ENCODE data around the gene MAST4. TPM values are rescaled to one million over a fixed set of nuclear protein-coding genes. Genes with fewer than 3 reads are reported as not detected.

Gene MAST4
- total and polyA plus RNA-seq, 2 of the 8 experiments (the other 6 are each of a cell fraction or from before 2014, with no cell fraction given): 1.5 to 2.6 TPM

- Histone ChIP-seq H2BK15ac (ENCODE audit: low read length) (no peak overlapping the region), H4K91ac (replicated peaks; ENCODE audit: insufficient read length, low read length) (no peak overlapping the region), H2BK120ac (replicated peaks; ENCODE audit: low read depth, low read length) (no peak overlapping the region), H4K20me1 (replicated peaks in 1 of 2; ENCODE audit: control insufficient read depth in 1 of 2, insufficient read depth in 2 of 2, low read length in 2 of 2) (no peaks in the 10 kb centered on the region), H2BK5ac (ENCODE audit: low read depth, low read length) (no peak overlapping the region), H3K36me3 (ENCODE audit: control insufficient read depth in 2 of 4, insufficient read depth in 4 of 4, low read length in 3 of 4) (no peaks in the 10 kb centered on the region), H3K4ac (replicated peaks; ENCODE audit: insufficient read length, low read depth, low read length) (no peak overlapping the region), H3K27ac (ENCODE audit: low read depth, low read length) (no peak overlapping the region), H3K23me2 (ENCODE audit: low read depth, low read length) (no peaks in the 10 kb centered on the region), H3K27me3 (replicated peaks in 1 of 4; ENCODE audit: control insufficient read depth in 3 of 4, extremely low read depth in 1 of 4, insufficient read depth in 3 of 4, low read length in 3 of 4) (no peaks in the 10 kb centered on the region), H4K8ac (ENCODE audit: extremely low read depth, insufficient read depth, low read length) (no peak overlapping the region), H2AK5ac (ENCODE audit: low read depth, low read length) (no peak overlapping the region), H3K4me2 (ENCODE audit: insufficient read depth in 1 of 2, low read depth in 2 of 2, low read length in 2 of 2) (no peak overlapping the region), H2BK12ac (ENCODE audit: low read depth, low read length) (no peak overlapping the region), H3K14ac (ENCODE audit: insufficient read length) (no peak overlapping the region), H4K5ac (ENCODE audit: insufficient read length, low read depth, low read length) (no peak overlapping the region), H2BK20ac (ENCODE audit: low read length) (no peak overlapping the region), H2AFZ (ENCODE audit: low read length) (no peak overlapping the region), H3K56ac (replicated peaks; ENCODE audit: insufficient read length, low read depth, low read length) (no peak overlapping the region), H3K18ac (ENCODE audit: extremely low read depth, low read length) (no peak overlapping the region), H3K4me3 (ENCODE audit: extremely low read depth in 1 of 4, insufficient read depth in 2 of 4, low read depth in 3 of 4, low read length in 4 of 4) (no peak overlapping the region), H3K9ac (replicated peaks in 1 of 4; ENCODE audit: extremely low read depth in 1 of 4, low read depth in 3 of 4, low read length in 3 of 4) (no peak overlapping the region), H3K9me3 (ENCODE audit: insufficient read depth in 2 of 2, low read depth in 1 of 2, low read length in 1 of 2) (no peaks in the 10 kb centered on the region), H3K79me1 (ENCODE audit: low read depth, low read length) (no peaks in the 10 kb centered on the region), H3K23ac (ENCODE audit: insufficient read length) (no peak overlapping the region), H3K79me2 (ENCODE audit: control insufficient read depth in 1 of 2, insufficient read depth in 2 of 2, low read length in 2 of 2) (no peaks in the 10 kb centered on the region), H3K4me1 (replicated peaks in 1 of 4; ENCODE audit: control insufficient read depth in 3 of 4, insufficient read depth in 4 of 4, low read length in 3 of 4) (peaks cover 0 to 9% (median 4%) of the 10 kb centered on the region in 4 experiments; a peak in 3 of 7 replicates)
- 80 to 100% methylated on average over 1 of the region's 2 CpGs for WGBS, 2 experiments (ENCODE audit: extremely low coverage in 1 of 2, insufficient coverage in 1 of 2, insufficient read length in 1 of 2, insufficient replicate concordance in 2 of 2, low coverage in 1 of 2, low lambda C conversion rate in 2 of 2, missing lambda C conversion rate in 1 of 2)
- CTCF ChIA-PET (ENCODE audit: partially characterized antibody): interaction anchor here (1.4 kb wide), 1 partner anchor 103 kb away, joined by 4 read pairs; no protein-coding TSS in a partner anchor
- DNase-seq (ENCODE audit: low read depth in 1 of 2, low spot score in 2 of 2) (no peak), FAIRE-seq (no peak)
- TF ChIP-seq JUN (IDR thresholded peaks at IDR 0.05; ENCODE audit: low read depth, low read length): no peak
- POLR2A ChIA-PET (ENCODE audit: partially characterized antibody): interaction anchor here (0.7 kb wide), 1 partner anchor 34 kb away, joined by 3 read pairs; no protein-coding TSS in a partner anchor
Measured at GRCh38 chr5:67090040-67090439, 493.8 kb downstream of the MAST4 start.

Data from H1 (cell line).